ENCODE measurements around the gene CARS2. TPM values are rescaled to one million over a fixed set of nuclear protein-coding genes. Genes with fewer than 3 reads are reported as not detected.
A peak's percentile ranks its signal among the peaks of the same experiment; 100 is the strongest.
"Not testable (repeated sequence)": the region's sequence is repeated elsewhere in the genome, so short reads cannot be mapped to it uniquely, and the experiment has no call there.

CARS2 gene
- total and polyA plus RNA-seq, 5 donors from 2014 or later = 23.1 to 71.4 (median 35.2) TPM

GRCh38 chr13:110677731-110678545, 28.0 kb downstream of the CARS2 start:
- Mint-ChIP-seq H3K27me3 (no peaks in the 10 kb centered on the region), H3K36me3 (peaks cover 39% of the 10 kb centered on the region), H3K4me1 (peaks cover 0 to 15% (median 7%) of the 10 kb centered on the region in 4 donors), H3K27ac (peak overlapping the region in 1 of 3 donors; percentile 26), H3K9me3 (peaks cover 0 to 1% (median 0%) of the 10 kb centered on the region in 7 donors), H3K4me3 (no peak overlapping the region)
- ATAC-seq (ENCODE audit: low read depth in 2 of 2) (no peak), DNase-seq (no peak)
- Histone ChIP-seq H3K4me3 (ENCODE audit: low read depth, low read length) (no peak overlapping the region), H3K4me1 (ENCODE audit: control insufficient read depth, insufficient read depth, low read length, poor library complexity, severe bottlenecking) (no peaks in the 10 kb centered on the region), H3K27me3 (ENCODE audit: control insufficient read depth, insufficient read depth, low read length) (no peaks in the 10 kb centered on the region), H3K36me3 (ENCODE audit: control insufficient read depth, insufficient read depth, low read length) (peaks cover 48% of the 10 kb centered on the region), H3K27ac (ENCODE audit: insufficient read depth, low read length, poor library complexity, severe bottlenecking) (no peak overlapping the region), H3K9me3 (ENCODE audit: control insufficient read depth in 2 of 2, low read length in 2 of 2) (no peaks in the 10 kb centered on the region)

- Histone ChIP-seq H3K4me1 (ENCODE audit: control insufficient read depth, insufficient read depth, low read length, poor library complexity, severe bottlenecking) (no peaks in the 10 kb centered on the region), H3K4me3 (ENCODE audit: low read depth, low read length) (no peak overlapping the region), H3K9me3 (ENCODE audit: control insufficient read depth in 2 of 2, low read length in 2 of 2) (no peaks in the 10 kb centered on the region), H3K36me3 (ENCODE audit: control insufficient read depth, insufficient read depth, low read length) (peaks cover 38% of the 10 kb centered on the region), H3K27ac (ENCODE audit: insufficient read depth, low read length, poor library complexity, severe bottlenecking) (no peak overlapping the region), H3K27me3 (ENCODE audit: control insufficient read depth, insufficient read depth, low read length) (no peaks in the 10 kb centered on the region)
- DNase-seq = no peak
- Mint-ChIP-seq H3K36me3 (peaks cover 42% of the 10 kb centered on the region), H3K4me1 (peaks cover 0 to 25% (median 13%) of the 10 kb centered on the region in 4 donors), H3K27ac (peak overlapping the region in 1 of 3 donors; percentile 34), H3K4me3 (no peak overlapping the region), H3K9me3 (peaks cover 0 to 1% (median 0%) of the 10 kb centered on the region in 7 donors), H3K27me3 (no peaks in the 10 kb centered on the region)
- peak; percentile 41 to 44 for ATAC-seq (ENCODE audit: low read depth in 2 of 2)
Measured at GRCh38 chr13:110676595-110677587, 29.0 kb downstream of the CARS2 start.

- H3K27ac Mint-ChIP-seq; DNase-seq; H3K4me3 Mint-ChIP-seq; H3K27me3 ChIP-seq (ENCODE audit: control insufficient read depth, insufficient read depth, low read length); H3K9me3 ChIP-seq (ENCODE audit: control insufficient read depth in 2 of 2, low read length in 2 of 2); H3K27me3 Mint-ChIP-seq; H3K9me3 Mint-ChIP-seq; H3K27ac ChIP-seq (ENCODE audit: insufficient read depth, low read length, poor library complexity, severe bottlenecking); H3K4me1 ChIP-seq (ENCODE audit: control insufficient read depth, insufficient read depth, low read length, poor library complexity, severe bottlenecking); H3K4me3 ChIP-seq (ENCODE audit: low read depth, low read length); ATAC-seq (ENCODE audit: low read depth in 2 of 2): not testable (repeated sequence)
- Mint-ChIP-seq H3K36me3 (peaks cover 48% of the 10 kb centered on the region), H3K4me1 (peaks cover 0 to 28% (median 14%) of the 10 kb centered on the region in 4 donors)
- peaks cover 36% of the 10 kb centered on the region for H3K36me3 ChIP-seq (ENCODE audit: control insufficient read depth, insufficient read depth, low read length)
Measured at GRCh38 chr13:110669814-110670213, 36.1 kb downstream of the CARS2 start.

GRCh38 chr13:110669036-110669435, 36.9 kb downstream of the CARS2 start:
- Mint-ChIP-seq H3K9me3 (peaks cover 0 to 2% (median 0%) of the 10 kb centered on the region in 7 donors), H3K27me3 (no peaks in the 10 kb centered on the region)

GRCh38 chr13:110666255-110666533, 39.7 kb downstream of the CARS2 start:
- Histone ChIP-seq H3K9me3 (ENCODE audit: control insufficient read depth in 2 of 2, low read length in 2 of 2) (no peaks in the 10 kb centered on the region), H3K36me3 (ENCODE audit: control insufficient read depth, insufficient read depth, low read length) (peaks cover 63% of the 10 kb centered on the region), H3K27ac (ENCODE audit: insufficient read depth, low read length, poor library complexity, severe bottlenecking) (no peak overlapping the region), H3K27me3 (ENCODE audit: control insufficient read depth, insufficient read depth, low read length) (no peaks in the 10 kb centered on the region), H3K4me3 (ENCODE audit: low read depth, low read length) (no peak overlapping the region), H3K4me1 (ENCODE audit: control insufficient read depth, insufficient read depth, low read length, poor library complexity, severe bottlenecking) (no peaks in the 10 kb centered on the region)
- H3K27me3 Mint-ChIP-seq = no peaks in the 10 kb centered on the region
- ATAC-seq (ENCODE audit: low read depth in 2 of 2) (no peak), DNase-seq (no peak)
- H3K4me1 Mint-ChIP-seq = peaks cover 0 to 8% (median 2%) of the 10 kb centered on the region in 4 donors
- peaks cover 48% of the 10 kb centered on the region for H3K36me3 Mint-ChIP-seq
- peaks cover 0 to 3% (median 0%) of the 10 kb centered on the region in 7 donors for H3K9me3 Mint-ChIP-seq
- no peak overlapping the region for H3K27ac Mint-ChIP-seq
- H3K4me3 Mint-ChIP-seq = no peak overlapping the region

More at GRCh38 chr13:110669036-110669435, 36.9 kb downstream of the CARS2 start:
- no peaks in the 10 kb centered on the region for H3K4me1 ChIP-seq (ENCODE audit: control insufficient read depth, insufficient read depth, low read length, poor library complexity, severe bottlenecking)
- DNase-seq (no peak), ATAC-seq (ENCODE audit: low read depth in 2 of 2) (no peak)
- no peak overlapping the region for H3K4me3 ChIP-seq (ENCODE audit: low read depth, low read length)
- Mint-ChIP-seq H3K36me3 (peaks cover 42% of the 10 kb centered on the region), H3K4me3 (no peak overlapping the region), H3K27ac (no peak overlapping the region), H3K4me1 (peaks cover 0 to 27% (median 13%) of the 10 kb centered on the region in 4 donors)
- H3K36me3 ChIP-seq (ENCODE audit: control insufficient read depth, insufficient read depth, low read length) = peaks cover 43% of the 10 kb centered on the region
- H3K9me3 ChIP-seq (ENCODE audit: control insufficient read depth in 2 of 2, low read length in 2 of 2) = no peaks in the 10 kb centered on the region
- no peak overlapping the region for H3K27ac ChIP-seq (ENCODE audit: insufficient read depth, low read length, poor library complexity, severe bottlenecking)
- no peaks in the 10 kb centered on the region for H3K27me3 ChIP-seq (ENCODE audit: control insufficient read depth, insufficient read depth, low read length)

GRCh38 chr13:110665491-110666254, 40.2 kb downstream of the CARS2 start:
- Histone ChIP-seq H3K36me3 (ENCODE audit: control insufficient read depth, insufficient read depth, low read length) (peaks cover 61% of the 10 kb centered on the region), H3K4me1 (ENCODE audit: control insufficient read depth, insufficient read depth, low read length, poor library complexity, severe bottlenecking) (no peaks in the 10 kb centered on the region), H3K27me3 (ENCODE audit: control insufficient read depth, insufficient read depth, low read length) (no peaks in the 10 kb centered on the region), H3K9me3 (ENCODE audit: control insufficient read depth in 2 of 2, low read length in 2 of 2) (peaks cover 0 to 3% of the 10 kb centered on the region in 2 experiments), H3K4me3 (ENCODE audit: low read depth, low read length) (no peak overlapping the region), H3K27ac (ENCODE audit: insufficient read depth, low read length, poor library complexity, severe bottlenecking) (no peak overlapping the region)
- DNase-seq (no peak), ATAC-seq (ENCODE audit: low read depth in 2 of 2) (no peak)
- Mint-ChIP-seq H3K9me3 (peaks cover 0 to 3% (median 0%) of the 10 kb centered on the region in 7 donors), H3K36me3 (peaks cover 48% of the 10 kb centered on the region), H3K27ac (no peak overlapping the region), H3K4me1 (peaks cover 0 to 3% (median 1%) of the 10 kb centered on the region in 4 donors), H3K4me3 (no peak overlapping the region), H3K27me3 (no peaks in the 10 kb centered on the region)

- H3K4me1 ChIP-seq (ENCODE audit: control insufficient read depth, insufficient read depth, low read length, poor library complexity, severe bottlenecking) = no peaks in the 10 kb centered on the region
- Mint-ChIP-seq H3K9me3 (peaks cover 0 to 3% (median 0%) of the 10 kb centered on the region in 7 donors), H3K36me3 (peaks cover 50% of the 10 kb centered on the region), H3K4me1 (peaks cover 0 to 8% (median 2%) of the 10 kb centered on the region in 4 donors), H3K27me3 (no peaks in the 10 kb centered on the region), H3K27ac (peak overlapping the region in 1 of 3 donors; percentile 58), H3K4me3 (no peak overlapping the region)
- H3K36me3 ChIP-seq (ENCODE audit: control insufficient read depth, insufficient read depth, low read length) = peaks cover 61% of the 10 kb centered on the region
- no peak for ATAC-seq (ENCODE audit: low read depth in 2 of 2)
- no peaks in the 10 kb centered on the region for H3K27me3 ChIP-seq (ENCODE audit: control insufficient read depth, insufficient read depth, low read length)
- DNase-seq = no peak
- H3K9me3 ChIP-seq (ENCODE audit: control insufficient read depth in 2 of 2, low read length in 2 of 2) = peaks cover 2 to 3% of the 10 kb centered on the region in 2 experiments
- H3K4me3 ChIP-seq (ENCODE audit: low read depth, low read length) = no peak overlapping the region
- H3K27ac ChIP-seq (ENCODE audit: insufficient read depth, low read length, poor library complexity, severe bottlenecking) = no peak overlapping the region
Measured at GRCh38 chr13:110664673-110665072, 41.2 kb downstream of the CARS2 start.

Measured in CD4-positive, CD25-positive, alpha-beta regulatory T cell (primary cell).